BJ (cell line): ENCODE data around the gene IL11. TPM values are rescaled to one million over a fixed set of nuclear protein-coding genes. Genes with fewer than 3 reads are reported as not detected.

Source experiments
- CTCF ChIA-PET: fragments of 350-600 bp; formaldehyde crosslinking; extraction: SDS; loops from one replicate; lab custom pipeline; 2021; ENCODE audit warnings: antibody characterized with exemption, inconsistent platforms; lab: Yijun Ruan, JAX
- POLR2A ChIA-PET: fragments of 300-600 bp; sonication (Branson Sonifier 250); formaldehyde crosslinking; extraction: SDS; loops from one replicate; lab custom pipeline; 2021; ENCODE audit warnings: antibody characterized with exemption; lab: Charles Lee
- DNase-seq: peaks from one replicate; pipeline ENCODE4 v3.0.0-alpha.2; 2011; ENCODE audit warnings: low read depth
- H3K27me3 ChIP-seq: 2 replicates; pipeline ENCODE4 v1.6.0; 2011; ENCODE audit warnings: low read length; ENCODE audit not compliant: control insufficient read depth, insufficient read depth
- H3K36me3 ChIP-seq: 2 replicates; pipeline ENCODE4 v1.5.1; 2011; ENCODE audit warnings: low read length; ENCODE audit not compliant: control insufficient read depth, insufficient read depth
- H3K4me3 ChIP-seq: 2 replicates; pipeline ENCODE4 v1.5.1; 2011; ENCODE audit warnings: low read depth, mild to moderate bottlenecking, control low read depth, low read length
- CTCF ChIP-seq: IDR thresholded peaks from 2 replicates; pipeline ENCODE4 v1.5.1; 2011; ENCODE audit warnings: low read depth, mild to moderate bottlenecking, control low read depth, inconsistent platforms, low read length, moderate library complexity; ENCODE audit not compliant: insufficient read depth
- polyA minus RNA-seq: library from RNA; depleted of rRNA, polyadenylated mRNA; stranded (reverse); fragments of >200 nt; gene quantifications from 2 replicates; pipeline ENCODE4 v1.2.3, GENCODE V29; 2011; rRNA and poly(A)+ RNA removed
- polyA plus RNA-seq: library from polyadenylated mRNA; depleted of rRNA; stranded (reverse); fragments of >200 nt; gene quantifications from 2 replicates; pipeline ENCODE4 v1.2.3, GENCODE V29; 2011; rRNA removed

The IL11 gene
- polyA plus RNA-seq: 11.9 and 16.4 TPM in 2 replicates
- 4.9 and 8.9 TPM in 2 replicates for polyA minus RNA-seq

GRCh38 chr19:55370305-55370988 is at the start of gene IL11:
IL11 (minus strand) TSS chr19:55370463; CDS start chr19:55370310, 153 bp downstream.
- ChIA-PET CTCF (interaction anchor here (1.0 to 2.5 kb wide), 2 partner anchors 14 to 69 kb away, joined by 4 to 15 read pairs; partner anchors contain the start of gene TMEM238), POLR2A (interaction anchor here (1.8 kb wide), 1 partner anchor 31 kb away, joined by 6 read pairs; the partner anchor contains the start of gene KMT5C)
- no peaks in the 10 kb centered on the region; the same call in 1 of the 2 replicates for H3K36me3 ChIP-seq
- no peak for TF ChIP-seq CTCF
- DNase-seq: no peak
- peak within 1 kb of the TSS; percentile 73 for H3K4me3 ChIP-seq
- H3K27me3 ChIP-seq: no peaks in the 10 kb centered on the region

GRCh38 chr19:55419624-55420236 is 49.5 kb upstream of the IL11 start:
- no peak overlapping the region for H3K4me3 ChIP-seq
- POLR2A ChIA-PET: interaction anchor here (0.7 kb wide), 1 partner anchor 145 kb away, joined by 7 read pairs; no protein-coding TSS in a partner anchor
- H3K36me3 ChIP-seq: no peaks in the 10 kb centered on the region
- no peak for TF ChIP-seq CTCF
- CTCF ChIA-PET: interaction anchor here (0.8 to 6.0 kb wide), 6 partner anchors 17 to 287 kb away, joined by 3 to 72 read pairs (median 16); no protein-coding TSS in a partner anchor
- no peak for DNase-seq
- H3K27me3 ChIP-seq: peaks cover 5% of the 10 kb centered on the region

- POLR2A ChIA-PET: interaction anchor here (0.7 kb wide), 1 partner anchor 144 kb away, joined by 7 read pairs; no protein-coding TSS in a partner anchor
- Histone ChIP-seq H3K27me3 (peaks cover 4% of the 10 kb centered on the region), H3K36me3 (no peaks in the 10 kb centered on the region), H3K4me3 (no peak overlapping the region)
- no peak for DNase-seq
- no peak for TF ChIP-seq CTCF
- CTCF ChIA-PET: interaction anchor here (0.8 to 6.0 kb wide), 21 partner anchors 8 to 332 kb away, joined by 3 to 72 read pairs (median 6); partner anchors contain the start of genes TMEM238 and UBE2S
These were observed 48.8 kb upstream of the IL11 start for GRCh38 chr19:55419103-55419502.

- CTCF ChIA-PET: interaction anchor here (0.6 to 6.0 kb wide), 42 partner anchors 9 to 331 kb away, joined by 3 to 72 read pairs (median 5); partner anchors contain the start of genes SHISA7, TMEM150B, TMEM238 and UBE2S
- H3K4me3 ChIP-seq: no peak overlapping the region
- peak; percentile 81 for TF ChIP-seq CTCF
- no peaks in the 10 kb centered on the region for H3K36me3 ChIP-seq
- POLR2A ChIA-PET: interaction anchor here (1.2 kb wide), 1 partner anchor 10 kb away, joined by 4 read pairs; no protein-coding TSS in a partner anchor
- DNase-seq: peak; percentile 37
- no peaks in the 10 kb centered on the region for H3K27me3 ChIP-seq
These were observed 47.9 kb upstream of the IL11 start for GRCh38 chr19:55418185-55418584.
